Measurements from ENCODE around the gene ATG10. TPM values are rescaled to one million over a fixed set of nuclear protein-coding genes. Genes with fewer than 3 reads are reported as not detected.

The ATG10 gene
- total RNA-seq, 1 experiment from 2014 or later = 7.6 TPM

GRCh38 chr5:82130602-82131001 lies 158.8 kb downstream of the ATG10 start:
- H3K23me2 ChIP-seq (ENCODE audit: insufficient read length, low read depth, low read length, poor library complexity, severe bottlenecking) = no peaks in the 10 kb centered on the region
- TF ChIP-seq, protein P1, sequence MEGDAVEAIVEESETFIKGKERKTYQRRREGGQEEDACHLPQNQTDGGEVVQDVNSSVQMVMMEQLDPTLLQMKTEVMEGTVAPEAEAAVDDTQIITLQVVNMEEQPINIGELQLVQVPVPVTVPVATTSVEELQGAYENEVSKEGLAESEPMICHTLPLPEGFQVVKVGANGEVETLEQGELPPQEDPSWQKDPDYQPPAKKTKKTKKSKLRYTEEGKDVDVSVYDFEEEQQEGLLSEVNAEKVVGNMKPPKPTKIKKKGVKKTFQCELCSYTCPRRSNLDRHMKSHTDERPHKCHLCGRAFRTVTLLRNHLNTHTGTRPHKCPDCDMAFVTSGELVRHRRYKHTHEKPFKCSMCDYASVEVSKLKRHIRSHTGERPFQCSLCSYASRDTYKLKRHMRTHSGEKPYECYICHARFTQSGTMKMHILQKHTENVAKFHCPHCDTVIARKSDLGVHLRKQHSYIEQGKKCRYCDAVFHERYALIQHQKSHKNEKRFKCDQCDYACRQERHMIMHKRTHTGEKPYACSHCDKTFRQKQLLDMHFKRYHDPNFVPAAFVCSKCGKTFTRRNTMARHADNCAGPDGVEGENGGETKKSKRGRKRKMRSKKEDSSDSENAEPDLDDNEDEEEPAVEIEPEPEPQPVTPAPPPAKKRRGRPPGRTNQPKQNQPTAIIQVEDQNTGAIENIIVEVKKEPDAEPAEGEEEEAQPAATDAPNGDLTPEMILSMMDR (conservative IDR thresholded peaks at IDR 0.05) = no peak
- H2AFZ ChIP-seq (ENCODE audit: low read length) = no peak overlapping the region
- no peak overlapping the region for H3T11ph ChIP-seq (ENCODE audit: low read length)
- H3K4me1 ChIP-seq (ENCODE audit: insufficient read depth, low read length) = peaks cover 2% of the 10 kb centered on the region; the same call in 1 of the 2 replicates
- no CpG with 5 or more reads among the region's 6 CpGs for WGBS (ENCODE audit: extremely low coverage, insufficient read length, low lambda C conversion rate)
- no peaks in the 10 kb centered on the region for H3K27me3 ChIP-seq (ENCODE audit: insufficient read depth, low read length)
- H3K9me3 ChIP-seq (ENCODE audit: control insufficient read depth, low read depth, low read length) = no peaks in the 10 kb centered on the region
- H2BK120ac ChIP-seq (ENCODE audit: low read depth, low read length, poor library complexity, severe bottlenecking) = no peak overlapping the region
- Mint-ChIP-seq H3K4me1 (peaks cover 5 to 7% of the 10 kb centered on the region in 2 experiments), H3K36me3 (ENCODE audit: insufficient read depth in 1 of 3, low read depth in 3 of 3) (peaks cover 9 to 27% (median 15%) of the 10 kb centered on the region in 3 experiments), H3K9me3 (peaks cover 22 to 24% of the 10 kb centered on the region in 2 experiments), H3K27me3 (ENCODE audit: low read depth) (no peaks in the 10 kb centered on the region; the same call in 1 of the 2 replicates), H3K27ac (no peak overlapping the region), H3K4me3 (no peak overlapping the region)
- H2BK12ac ChIP-seq (ENCODE audit: insufficient read length, low read depth, low read length) = no peak overlapping the region
- no peak overlapping the region for H2BK5ac ChIP-seq (ENCODE audit: insufficient read length, low read length)
- H2BK15ac ChIP-seq (ENCODE audit: low read depth, low read length) = no peak overlapping the region
- no peak overlapping the region for H2AK5ac ChIP-seq (ENCODE audit: insufficient read length, low read length)
- H3K79me2 ChIP-seq (ENCODE audit: insufficient read depth, low read length) = no peaks in the 10 kb centered on the region
- H3K9ac ChIP-seq (ENCODE audit: extremely low read depth, insufficient read length, low read length) = no peak overlapping the region
- no peak overlapping the region for H3K56ac ChIP-seq (ENCODE audit: insufficient read length, low read depth, low read length)
- no peak overlapping the region for H3K4ac ChIP-seq (ENCODE audit: low read depth, low read length)
- no peak overlapping the region for H2BK20ac ChIP-seq (ENCODE audit: low read depth, low read length, poor library complexity, severe bottlenecking)
- H3K27ac ChIP-seq (ENCODE audit: insufficient read length, low read depth, low read length) = no peak overlapping the region
- H3K23ac ChIP-seq (ENCODE audit: insufficient read length, low read depth, low read length) = no peak overlapping the region
- H3K4me2 ChIP-seq (ENCODE audit: insufficient read depth, insufficient read length, low read length) = no peak overlapping the region
- H4K91ac ChIP-seq (ENCODE audit: insufficient read length, low read depth, low read length) = no peak overlapping the region
- no peak overlapping the region for H4K8ac ChIP-seq (replicated peaks; ENCODE audit: insufficient read length, low read depth, low read length)
- H3K14ac ChIP-seq (ENCODE audit: insufficient read depth, low read length) = no peak overlapping the region
- H4K20me1 ChIP-seq (ENCODE audit: control insufficient read depth, insufficient read depth, insufficient read length) = no peaks in the 10 kb centered on the region
- H3K18ac ChIP-seq (ENCODE audit: insufficient read length, low read depth, low read length) = no peak overlapping the region
- DNase-seq = no peak
- H3K79me1 ChIP-seq (ENCODE audit: insufficient read depth, low read depth, low read length, poor library complexity, severe bottlenecking) = no peaks in the 10 kb centered on the region
- H4K5ac ChIP-seq (ENCODE audit: insufficient read length, low read depth, low read length) = no peak overlapping the region

Data from H9 (cell line).